ENCODE results near the gene RERE.
"Not testable (repeated sequence)": the region's sequence is repeated elsewhere in the genome, so short reads cannot be mapped to it uniquely, and the experiment has no call there.

RERE gene

GRCh38 chr1:8839990-8840389 is 22.6 kb upstream of the RERE start:
- H3K4me3 ChIP-seq (ENCODE audit: low read length in 2 of 2): no peak overlapping the region
- no peaks in the 10 kb centered on the region for H3K9me3 ChIP-seq (ENCODE audit: control insufficient read depth in 2 of 2, low read length in 2 of 2)
- H3K27ac ChIP-seq (ENCODE audit: low read length): no peak overlapping the region
- no peaks in the 10 kb centered on the region for H3K36me3 ChIP-seq (ENCODE audit: control insufficient read depth in 2 of 2, insufficient read depth in 2 of 2, low read length in 2 of 2)
- H3K9ac ChIP-seq (ENCODE audit: low read length in 2 of 2): no peak overlapping the region
- peaks cover 5% of the 10 kb centered on the region for H3K4me1 ChIP-seq (ENCODE audit: control insufficient read depth, insufficient read depth, low read length)
- no peaks in the 10 kb centered on the region for H3K27me3 ChIP-seq (ENCODE audit: control insufficient read depth in 1 of 2, insufficient read depth in 2 of 2, low read length in 2 of 2)

- Histone ChIP-seq H3K9ac (ENCODE audit: low read length in 2 of 2) (no peak overlapping the region), H3K27me3 (ENCODE audit: control insufficient read depth in 1 of 2, insufficient read depth in 2 of 2, low read length in 2 of 2) (no peaks in the 10 kb centered on the region), H3K4me3 (ENCODE audit: low read length in 2 of 2) (no peak overlapping the region), H3K36me3 (ENCODE audit: control insufficient read depth in 2 of 2, insufficient read depth in 2 of 2, low read length in 2 of 2) (no peaks in the 10 kb centered on the region), H3K27ac (ENCODE audit: low read length) (no peak overlapping the region), H3K9me3 (ENCODE audit: control insufficient read depth in 2 of 2, low read length in 2 of 2) (no peaks in the 10 kb centered on the region), H3K4me1 (ENCODE audit: control insufficient read depth, insufficient read depth, low read length) (no peaks in the 10 kb centered on the region)
Observed at GRCh38 chr1:8835941-8836643, 18.7 kb upstream of the RERE start.

- Histone ChIP-seq H3K4me1 (ENCODE audit: control insufficient read depth, insufficient read depth, low read length) (peaks cover 3% of the 10 kb centered on the region), H3K4me3 (ENCODE audit: low read length in 2 of 2) (no peak overlapping the region), H3K9me3 (ENCODE audit: control insufficient read depth in 2 of 2, low read length in 2 of 2) (no peaks in the 10 kb centered on the region), H3K36me3 (ENCODE audit: control insufficient read depth in 2 of 2, insufficient read depth in 2 of 2, low read length in 2 of 2) (no peaks in the 10 kb centered on the region), H3K9ac (ENCODE audit: low read length in 2 of 2) (no peak overlapping the region), H3K27me3 (ENCODE audit: control insufficient read depth in 1 of 2, insufficient read depth in 2 of 2, low read length in 2 of 2) (no peaks in the 10 kb centered on the region), H3K27ac (ENCODE audit: low read length) (no peak overlapping the region)
Observed at GRCh38 chr1:8831340-8831739, 13.9 kb upstream of the RERE start.

- H3K36me3 ChIP-seq (ENCODE audit: control insufficient read depth in 2 of 2, insufficient read depth in 2 of 2, low read length in 2 of 2); H3K9ac ChIP-seq (ENCODE audit: low read length in 2 of 2); H3K27me3 ChIP-seq (ENCODE audit: control insufficient read depth in 1 of 2, insufficient read depth in 2 of 2, low read length in 2 of 2); H3K9me3 ChIP-seq (ENCODE audit: control insufficient read depth in 2 of 2, low read length in 2 of 2); H3K27ac ChIP-seq (ENCODE audit: low read length); H3K4me3 ChIP-seq (ENCODE audit: low read length in 2 of 2); H3K4me1 ChIP-seq (ENCODE audit: control insufficient read depth, insufficient read depth, low read length): not testable (repeated sequence)
Observed at GRCh38 chr1:8830732-8831131, 13.3 kb upstream of the RERE start.

- H3K36me3 ChIP-seq (ENCODE audit: control insufficient read depth in 2 of 2, insufficient read depth in 2 of 2, low read length in 2 of 2): no peaks in the 10 kb centered on the region
- H3K27me3 ChIP-seq (ENCODE audit: control insufficient read depth in 1 of 2, insufficient read depth in 2 of 2, low read length in 2 of 2): no peaks in the 10 kb centered on the region
- no peak overlapping the region for H3K9ac ChIP-seq (ENCODE audit: low read length in 2 of 2)
- H3K27ac ChIP-seq (ENCODE audit: low read length): no peak overlapping the region
- H3K4me3 ChIP-seq (ENCODE audit: low read length in 2 of 2): no peak overlapping the region
- peaks cover 8% of the 10 kb centered on the region for H3K4me1 ChIP-seq (ENCODE audit: control insufficient read depth, insufficient read depth, low read length)
- H3K9me3 ChIP-seq (ENCODE audit: control insufficient read depth in 2 of 2, low read length in 2 of 2): no peaks in the 10 kb centered on the region
Observed at GRCh38 chr1:8825985-8826481, 8.6 kb upstream of the RERE start.

GRCh38 chr1:8823295-8823664 is 5.8 kb upstream of the RERE start:
- Histone ChIP-seq H3K9me3 (ENCODE audit: control insufficient read depth in 2 of 2, low read length in 2 of 2) (no peaks in the 10 kb centered on the region), H3K27me3 (ENCODE audit: control insufficient read depth in 1 of 2, insufficient read depth in 2 of 2, low read length in 2 of 2) (no peaks in the 10 kb centered on the region), H3K4me3 (ENCODE audit: low read length in 2 of 2) (no peak overlapping the region), H3K36me3 (ENCODE audit: control insufficient read depth in 2 of 2, insufficient read depth in 2 of 2, low read length in 2 of 2) (no peaks in the 10 kb centered on the region), H3K4me1 (ENCODE audit: control insufficient read depth, insufficient read depth, low read length) (peaks cover 5% of the 10 kb centered on the region), H3K27ac (ENCODE audit: low read length) (no peak overlapping the region), H3K9ac (ENCODE audit: low read length in 2 of 2) (no peak overlapping the region)

GRCh38 chr1:8822373-8823294 is 5.2 kb upstream of the RERE start:
- Histone ChIP-seq H3K27ac (ENCODE audit: low read length) (no peak overlapping the region), H3K27me3 (ENCODE audit: control insufficient read depth in 1 of 2, insufficient read depth in 2 of 2, low read length in 2 of 2) (no peaks in the 10 kb centered on the region), H3K9me3 (ENCODE audit: control insufficient read depth in 2 of 2, low read length in 2 of 2) (no peaks in the 10 kb centered on the region), H3K9ac (ENCODE audit: low read length in 2 of 2) (no peak overlapping the region), H3K36me3 (ENCODE audit: control insufficient read depth in 2 of 2, insufficient read depth in 2 of 2, low read length in 2 of 2) (no peaks in the 10 kb centered on the region), H3K4me1 (ENCODE audit: control insufficient read depth, insufficient read depth, low read length) (peaks cover 5% of the 10 kb centered on the region), H3K4me3 (ENCODE audit: low read length in 2 of 2) (no peak overlapping the region)

GRCh38 chr1:8821084-8821483 is 3.6 kb upstream of the RERE start:
- Histone ChIP-seq H3K27me3 (ENCODE audit: control insufficient read depth in 1 of 2, insufficient read depth in 2 of 2, low read length in 2 of 2) (no peaks in the 10 kb centered on the region), H3K9ac (ENCODE audit: low read length in 2 of 2) (no peak overlapping the region), H3K9me3 (ENCODE audit: control insufficient read depth in 2 of 2, low read length in 2 of 2) (no peaks in the 10 kb centered on the region), H3K4me3 (ENCODE audit: low read length in 2 of 2) (no peak overlapping the region), H3K4me1 (ENCODE audit: control insufficient read depth, insufficient read depth, low read length) (peaks cover 5% of the 10 kb centered on the region), H3K36me3 (ENCODE audit: control insufficient read depth in 2 of 2, insufficient read depth in 2 of 2, low read length in 2 of 2) (no peaks in the 10 kb centered on the region), H3K27ac (ENCODE audit: low read length) (no peak overlapping the region)

- Histone ChIP-seq H3K4me1 (ENCODE audit: control insufficient read depth, insufficient read depth, low read length) (peaks cover 20% of the 10 kb centered on the region), H3K27ac (ENCODE audit: low read length) (peak overlapping the region; percentile 91)
- H3K9ac ChIP-seq (ENCODE audit: low read length in 2 of 2); H3K27me3 ChIP-seq (ENCODE audit: control insufficient read depth in 1 of 2, insufficient read depth in 2 of 2, low read length in 2 of 2); H3K36me3 ChIP-seq (ENCODE audit: control insufficient read depth in 2 of 2, insufficient read depth in 2 of 2, low read length in 2 of 2); H3K4me3 ChIP-seq (ENCODE audit: low read length in 2 of 2); H3K9me3 ChIP-seq (ENCODE audit: control insufficient read depth in 2 of 2, low read length in 2 of 2): not testable (repeated sequence)
Observed at GRCh38 chr1:8818789-8819188, 1.3 kb upstream of the RERE start.

- Histone ChIP-seq H3K4me1 (ENCODE audit: control insufficient read depth, insufficient read depth, low read length) (peaks cover 20% of the 10 kb centered on the region), H3K4me3 (ENCODE audit: low read length in 2 of 2) (peak overlapping the region; percentile 64 to 91), H3K9me3 (ENCODE audit: control insufficient read depth in 2 of 2, low read length in 2 of 2) (no peaks in the 10 kb centered on the region), H3K36me3 (ENCODE audit: control insufficient read depth in 2 of 2, insufficient read depth in 2 of 2, low read length in 2 of 2) (no peaks in the 10 kb centered on the region), H3K27ac (ENCODE audit: low read length) (peak overlapping the region; percentile 91), H3K9ac (ENCODE audit: low read length in 2 of 2) (peak overlapping the region; percentile 79 to 85), H3K27me3 (ENCODE audit: control insufficient read depth in 1 of 2, insufficient read depth in 2 of 2, low read length in 2 of 2) (no peaks in the 10 kb centered on the region)
Observed at GRCh38 chr1:8818325-8818775, 910 bp upstream of the RERE start.

Data from stomach smooth muscle (tissue), 2 donors.